GM12892 (cell line): ENCODE results near the gene MRPL40.

Experiments
- POLR2A ChIP-seq: IDR thresholded peaks from 2 replicates; pipeline ENCODE4 v1.6.1; 2011; ENCODE audit warnings: low read depth, low read length, control low read depth
- TAF1 ChIP-seq: IDR thresholded peaks from 2 replicates; pipeline ENCODE4 v1.6.1; 2011; ENCODE audit warnings: low read depth, mild to moderate bottlenecking, control low read depth, low read length, borderline replicate concordance

DNA sequence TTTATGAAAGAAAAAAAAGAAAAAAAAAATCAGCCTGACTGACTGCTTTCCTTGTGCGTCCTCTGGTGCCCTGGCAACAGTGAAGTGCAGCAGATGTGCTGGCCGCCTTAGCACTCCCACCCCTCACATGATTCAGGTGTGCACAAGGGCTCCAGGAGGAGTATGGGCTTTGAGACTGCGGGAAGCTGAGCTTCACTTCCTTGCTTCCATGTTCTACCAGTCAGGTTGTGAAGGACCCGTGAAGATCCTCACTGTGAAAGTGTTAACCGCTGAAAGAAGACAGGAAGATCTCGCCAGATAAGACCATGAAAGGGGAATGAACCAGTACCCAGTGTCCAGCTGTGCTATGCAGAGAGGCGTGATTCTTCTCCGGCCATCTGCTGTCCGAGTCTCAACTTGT is 49.1 kb upstream of the MRPL40 start:
- TF ChIP-seq TAF1 (no peak), POLR2A (no peak)
